GM19035 (cell line): ENCODE data around the gene SPECC1L.
"Not testable (repeated sequence)": the region's sequence is repeated elsewhere in the genome, so short reads cannot be mapped to it uniquely, and the experiment has no call there.

ENCODE experiments used
- ATAC-seq: cut with Tn5 transposase; IDR thresholded peaks from one replicate; pipeline ENCODE4 v1.9.1; 2021; ENCODE audit not compliant: unreplicated experiment

The SPECC1L gene

GRCh38 chr22:24282401-24282800 lies 11.8 kb downstream of the SPECC1L start:
- no peak for ATAC-seq

- no peak for ATAC-seq
Observed at GRCh38 chr22:24284747-24285203, 14.1 kb downstream of the SPECC1L start.

GRCh38 chr22:24285245-24285644 lies 14.6 kb downstream of the SPECC1L start:
- ATAC-seq: no peak

- not testable (repeated sequence) for ATAC-seq
Observed at GRCh38 chr22:24287212-24287611, 16.6 kb downstream of the SPECC1L start.

- ATAC-seq: not testable (repeated sequence)
Observed at GRCh38 chr22:24287801-24288200, 17.2 kb downstream of the SPECC1L start.

- ATAC-seq: no peak
Observed at GRCh38 chr22:24289114-24289513, 18.5 kb downstream of the SPECC1L start.

- ATAC-seq: no peak
Observed at GRCh38 chr22:24289741-24290163, 19.1 kb downstream of the SPECC1L start.

- no peak for ATAC-seq
Observed at GRCh38 chr22:24290459-24290858, 19.8 kb downstream of the SPECC1L start.

GRCh38 chr22:24291515-24292201 lies 21.0 kb downstream of the SPECC1L start:
- ATAC-seq: no peak

GRCh38 chr22:24292202-24292830 lies 21.7 kb downstream of the SPECC1L start:
- ATAC-seq: not testable (repeated sequence)

GRCh38 chr22:24294913-24295312 lies 24.3 kb downstream of the SPECC1L start:
- ATAC-seq: not testable (repeated sequence)

- not testable (repeated sequence) for ATAC-seq
Observed at GRCh38 chr22:24298497-24299155, 28.0 kb downstream of the SPECC1L start.

- ATAC-seq: not testable (repeated sequence)
Observed at GRCh38 chr22:24300522-24300921, 29.9 kb downstream of the SPECC1L start.

GRCh38 chr22:24302591-24302990 lies 32.0 kb downstream of the SPECC1L start:
- no peak for ATAC-seq

- ATAC-seq: no peak
Observed at GRCh38 chr22:24303007-24303406, 32.4 kb downstream of the SPECC1L start.

- no peak for ATAC-seq
Observed at GRCh38 chr22:24304062-24304675, 33.5 kb downstream of the SPECC1L start.

GRCh38 chr22:24305260-24305692 lies 34.6 kb downstream of the SPECC1L start:
- no peak for ATAC-seq

- ATAC-seq: no peak
Observed at GRCh38 chr22:24310969-24311368, 40.3 kb downstream of the SPECC1L start.

- no peak for ATAC-seq
Observed at GRCh38 chr22:24315367-24315966, 44.8 kb downstream of the SPECC1L start.

GRCh38 chr22:24316264-24316663 lies 45.6 kb downstream of the SPECC1L start:
- not testable (repeated sequence) for ATAC-seq

- ATAC-seq: not testable (repeated sequence)
Observed at GRCh38 chr22:24317511-24317910, 46.9 kb downstream of the SPECC1L start.
